Panc1 (cell line): ENCODE results near the gene LRRC4B.

Experiments used
- CTCF ChIP-seq: fragments of 450-650 bp; IDR thresholded peaks from 2 replicates; pipeline ENCODE4 v1.5.1; 2017; ENCODE audit warnings: mild to moderate bottlenecking
- POLR2AphosphoS5 ChIP-seq: IDR thresholded peaks from 2 replicates; pipeline ENCODE4 v1.6.1; 2012; ENCODE audit warnings: mild to moderate bottlenecking, low read depth, low read length, moderate library complexity
- REST ChIP-seq, 2 experiments: IDR thresholded peaks; 2 replicates each; pipeline ENCODE4 v1.6.1; 2011 to 2012; ENCODE audit warnings: low read depth in 2 of 2, control low read depth in 1 of 2, low read length in 1 of 2, mild to moderate bottlenecking in 1 of 2, moderate library complexity in 1 of 2; ENCODE audit not compliant: insufficient read depth in 1 of 2
- SIN3A ChIP-seq: IDR thresholded peaks from 2 replicates; pipeline ENCODE4 v1.6.1; 2012; ENCODE audit warnings: low read depth, mild to moderate bottlenecking, low read length, moderate library complexity, borderline replicate concordance; ENCODE audit not compliant: insufficient read depth
- TCF7L2 ChIP-seq: IDR thresholded peaks from 2 replicates; pipeline ENCODE4 v1.6.1; 2011; ENCODE audit warnings: mild to moderate bottlenecking, low read depth, low read length, inconsistent platforms

GRCh38 chr19:50500753-50501151 is 67.5 kb downstream of the LRRC4B start:
- TF ChIP-seq CTCF, result no peak
- TF ChIP-seq SIN3A, result no peak
- TF ChIP-seq TCF7L2, result no peak
- no peak for TF ChIP-seq POLR2AphosphoS5
- no peak for TF ChIP-seq REST (IDR thresholded peaks at IDR 0.05; ENCODE audit: insufficient read depth in 1 of 2, low read depth in 2 of 2, low read length in 1 of 2)
